ENCODE data around the gene TMIGD1. TPM values are rescaled to one million over a fixed set of nuclear protein-coding genes. Genes with fewer than 3 reads are reported as not detected.
A peak's percentile ranks its signal among the peaks of the same experiment; 100 is the strongest.

TMIGD1 gene
- total RNA-seq, 1 experiment from 2014 or later, result not detected

- H3K9me2 ChIP-seq (ENCODE audit: insufficient read depth), result no peaks in the 10 kb centered on the region
- intact Hi-C loops (cut with micrococcal nuclease), result no loop called here
- DNase-seq (ENCODE audit: low read depth, low spot score) (no peak), ATAC-seq (no peak)
- H3K27me3 ChIP-seq (ENCODE audit: insufficient read depth, low read length), result no peaks in the 10 kb centered on the region
- no peaks in the 10 kb centered on the region for H3K9me3 ChIP-seq (ENCODE audit: control insufficient read depth in 1 of 2, insufficient read depth in 1 of 2, low read depth in 1 of 2, low read length in 2 of 2)
- peaks cover 11 to 24% of the 10 kb centered on the region in 2 experiments; a peak in 3 of 4 replicates for H3K4me1 ChIP-seq (ENCODE audit: control insufficient read depth in 1 of 2, insufficient read depth in 2 of 2, low read length in 2 of 2)
- CTCF ChIA-PET, result interaction anchor here (1.7 kb wide), 1 partner anchor 44 kb away, joined by 5 read pairs; no protein-coding TSS in a partner anchor
- no TSS peak for BruUV-seq (replicated peaks)
- peak overlapping the region; percentile 70 for H3K9ac ChIP-seq (ENCODE audit: low read length)
- H4K20me1 ChIP-seq (ENCODE audit: insufficient read depth), result peaks cover 7% of the 10 kb centered on the region; the same call in 1 of the 2 replicates
- RAD21 ChIA-PET (ENCODE audit: low non-redundant PET in 1 of 2, low total read pairs in 2 of 2, uncharacterized antibody in 2 of 2, unreplicated experiment in 2 of 2), result no interaction called here
- H3K36me3 ChIP-seq (ENCODE audit: control insufficient read depth in 1 of 2, insufficient read depth in 2 of 2, low read length in 2 of 2), result no peaks in the 10 kb centered on the region
- peak overlapping the region; percentile 57 to 74 for H3K4me3 ChIP-seq (replicated peaks in 1 of 2; ENCODE audit: low read depth in 1 of 2, low read length in 2 of 2)
- H3K27ac ChIP-seq (ENCODE audit: low read depth, low read length), result no peak overlapping the region
- TF ChIP-seq POLR2AphosphoS5 (IDR thresholded peaks at IDR 0.05; ENCODE audit: low read depth, low read length), result no peak
- TF ChIP-seq JUND (IDR thresholded peaks at IDR 0.05), result no peak
- TF ChIP-seq POLR2A (IDR thresholded peaks at IDR 0.05; ENCODE audit: borderline replicate concordance, extremely low read depth, insufficient read depth, insufficient read length), result no peak
- TF ChIP-seq YY1 (IDR thresholded peaks at IDR 0.05; ENCODE audit: extremely low read depth, insufficient replicate concordance, low read depth, low read length), result no peak
- no peak for TF ChIP-seq CTCF (IDR thresholded peaks at IDR 0.05 in 2 of 3, conservative IDR thresholded peaks at IDR 0.05 in 1 of 3; ENCODE audit: borderline replicate concordance in 1 of 3, insufficient read depth in 1 of 3, low read depth in 2 of 3, low read length in 2 of 3)
- no peak for TF ChIP-seq REST (IDR thresholded peaks at IDR 0.05; ENCODE audit: low read depth)
- TF ChIP-seq ATF3 (IDR thresholded peaks at IDR 0.05), result no peak
- no peak for TF ChIP-seq MAX (IDR thresholded peaks at IDR 0.05)
- TF ChIP-seq EGR1 (IDR thresholded peaks at IDR 0.05; ENCODE audit: low read depth), result no peak
- no peak for TF ChIP-seq RAD21 (IDR thresholded peaks at IDR 0.05; ENCODE audit: low read depth)
- no peak; the same call in 1 of the 2 replicates for TF ChIP-seq SIN3A (IDR thresholded peaks at IDR 0.05; ENCODE audit: low read depth)
- no peak for TF ChIP-seq ELF1 (IDR thresholded peaks at IDR 0.05; ENCODE audit: borderline replicate concordance, low read depth)
- no peak for TF ChIP-seq FOSL1 (IDR thresholded peaks at IDR 0.05; ENCODE audit: low read depth)
- no peak for TF ChIP-seq ZNF274 (IDR thresholded peaks at IDR 0.05; ENCODE audit: low read depth, low read length)
- no peak for TF ChIP-seq ZFX (IDR thresholded peaks at IDR 0.05)
- TF ChIP-seq EZH2 (IDR thresholded peaks at IDR 0.05), result no peak
- no peak for TF ChIP-seq CBX3 (IDR thresholded peaks at IDR 0.05; ENCODE audit: low read depth)
- POLR2A ChIA-PET, result no interaction called here
- H2AFZ ChIP-seq (ENCODE audit: low read depth, low read length, poor library complexity, severe bottlenecking), result no peak overlapping the region
- H3K4me2 ChIP-seq (ENCODE audit: low read length), result peak overlapping the region; percentile 83
- H3K79me2 ChIP-seq (ENCODE audit: insufficient read depth, low read length), result peaks cover 49% of the 10 kb centered on the region
Measured at GRCh38 chr17:30379903-30380381, 46.1 kb upstream of the TMIGD1 start.
